GM10266 (cell line): ENCODE results near the gene CFAP299.

Experiments used
- DNase-seq: peaks from one replicate; pipeline ENCODE4 v3.0.0; 2012; ENCODE audit errors: extremely low spot score
- CTCF ChIP-seq: IDR thresholded peaks from 2 replicates; pipeline ENCODE4 v1.5.1; 2012; ENCODE audit warnings: mild to moderate bottlenecking, low read depth; ENCODE audit not compliant: control insufficient read depth, insufficient read depth; ENCODE audit errors: missing control alignments

The CFAP299 gene

DNA sequence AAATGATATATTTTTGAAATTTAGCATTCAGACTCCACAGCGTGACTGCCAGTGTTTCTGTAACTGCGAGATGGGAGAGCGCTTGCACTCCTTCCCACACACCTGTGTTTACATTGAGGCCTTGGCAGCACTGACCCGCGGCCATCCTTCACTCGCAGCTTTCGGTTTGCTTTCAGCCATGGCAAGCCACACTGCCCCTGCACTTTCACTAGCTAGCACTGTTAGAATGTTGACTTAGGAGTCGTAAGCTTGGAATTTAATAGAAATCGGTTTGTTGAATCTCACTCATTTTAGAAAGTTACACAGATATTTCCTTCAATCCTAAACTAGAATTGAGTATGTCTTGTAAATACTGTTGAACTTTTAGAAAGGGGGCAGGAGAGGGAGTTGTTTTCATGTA, 136.2 kb downstream of the CFAP299 start:
- no peak for DNase-seq
- TF ChIP-seq CTCF = no peak

DNA sequence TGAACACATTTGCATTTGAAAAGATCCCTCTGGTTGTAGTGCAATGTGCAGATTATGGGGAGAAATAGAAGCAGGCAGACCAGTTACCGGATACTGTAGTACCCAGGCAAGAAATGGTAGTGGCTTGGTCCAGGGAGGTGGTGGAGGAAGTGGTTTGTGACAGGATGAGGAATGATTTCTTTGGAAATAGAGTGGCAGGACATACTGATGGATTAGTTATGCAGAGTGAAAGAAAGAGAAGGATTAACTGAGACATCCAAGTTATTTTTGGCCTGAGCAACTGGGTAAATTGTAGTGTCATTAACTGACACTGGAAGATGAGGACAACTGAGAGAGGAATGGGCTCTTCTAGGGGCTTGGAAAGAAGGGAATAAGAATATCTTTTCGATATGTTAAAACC, 139.7 kb downstream of the CFAP299 start:
- TF ChIP-seq CTCF = no peak
- no peak for DNase-seq

DNA sequence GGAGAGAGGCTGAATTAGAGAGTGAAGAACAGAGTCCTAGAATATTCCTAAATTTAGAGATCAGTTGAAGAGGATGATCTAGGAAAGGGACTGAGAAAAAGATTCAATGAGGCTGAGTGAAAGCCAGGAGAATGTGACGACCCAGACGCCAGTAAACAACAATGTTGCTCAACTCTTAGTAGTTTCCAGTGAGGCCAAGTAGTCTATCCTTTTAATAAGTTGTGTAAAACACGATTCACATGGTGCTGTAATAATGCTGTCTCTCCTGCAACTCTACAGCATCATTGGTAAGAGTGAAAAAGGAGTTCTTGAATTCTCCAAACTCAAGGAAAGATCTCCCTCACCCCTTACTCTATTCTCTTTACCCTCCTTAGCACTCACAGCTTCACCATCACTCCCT, 140.3 kb downstream of the CFAP299 start:
- TF ChIP-seq CTCF = no peak
- no peak for DNase-seq

DNA sequence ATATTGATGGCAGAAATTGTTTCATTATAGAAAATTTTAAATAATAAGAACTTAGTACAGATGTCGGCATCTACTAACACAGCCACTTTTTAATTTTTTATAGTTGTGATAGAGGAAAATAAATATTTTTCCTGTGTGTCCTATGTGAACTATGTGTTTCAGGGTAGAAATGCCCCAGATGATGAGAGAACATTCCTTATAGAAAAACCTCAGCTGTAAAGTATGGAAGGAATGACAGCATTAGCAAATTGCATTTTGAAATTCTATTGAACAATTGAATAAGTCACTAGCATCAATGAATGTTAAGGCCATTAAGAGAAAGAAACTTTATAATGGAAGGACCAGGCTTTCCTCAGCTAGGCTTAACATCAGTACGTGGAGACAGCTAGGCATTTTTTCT, 149.2 kb downstream of the CFAP299 start:
- no peak for TF ChIP-seq CTCF

DNA sequence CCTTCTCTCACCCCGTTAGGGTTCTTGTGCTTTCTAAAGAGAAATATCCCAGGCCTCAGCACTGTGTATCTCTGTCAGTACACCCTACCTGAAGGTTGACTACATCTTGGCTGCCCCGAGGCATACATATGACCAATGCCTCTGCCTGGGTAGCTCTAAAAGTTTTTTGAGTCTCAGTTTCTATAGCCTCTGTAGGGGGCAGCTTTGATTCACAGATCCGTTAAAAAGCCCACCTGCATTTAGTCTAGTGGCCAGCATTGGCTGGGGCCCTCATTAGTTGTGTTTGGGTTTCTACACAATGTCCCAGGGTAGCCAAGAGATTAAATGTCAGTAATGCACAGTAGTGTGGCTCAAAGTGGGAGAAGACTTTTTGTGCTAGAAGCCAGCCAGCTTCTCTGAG, 151.1 kb downstream of the CFAP299 start:
- no peak for TF ChIP-seq CTCF
- no peak for DNase-seq

More for the DNA sequence above, 149.2 kb downstream of the CFAP299 start:
- no peak for DNase-seq

GRCh38 chr4:80489798-80490197, 154.3 kb downstream of the CFAP299 start:
- no peak for DNase-seq
- no peak for TF ChIP-seq CTCF

GRCh38 chr4:80492761-80493160, 157.2 kb downstream of the CFAP299 start:
- TF ChIP-seq CTCF = no peak
- no peak for DNase-seq
